BLaER1 (cell line): ENCODE data around the gene EFCAB7.

ENCODE experiments used
- H3K27ac ChIP-seq: shearing (Covaris generic); formaldehyde crosslinking; 2 replicates; pipeline ENCODE4 v1.8.1; 2022
- H3K27me3 ChIP-seq: shearing (Covaris generic); formaldehyde crosslinking; 2 replicates; pipeline ENCODE4 v1.8.1; 2022
- H3K36me3 ChIP-seq: shearing (Covaris generic); formaldehyde crosslinking; 2 replicates; pipeline ENCODE4 v1.8.1; 2022
- H3K4me1 ChIP-seq: shearing (Covaris generic); formaldehyde crosslinking; 2 replicates; pipeline ENCODE4 v1.8.1; 2022
- H3K4me2 ChIP-seq: shearing (Covaris generic); formaldehyde crosslinking; 2 replicates; pipeline ENCODE4 v1.8.1; 2022
- H3K4me3 ChIP-seq: shearing (Covaris generic); formaldehyde crosslinking; 2 replicates; pipeline ENCODE4 v1.8.1; 2022
- H3K9ac ChIP-seq: shearing (Covaris generic); formaldehyde crosslinking; 2 replicates; pipeline ENCODE4 v1.8.1; 2022
- H3K9me3 ChIP-seq: shearing (Covaris generic); formaldehyde crosslinking; 2 replicates; pipeline ENCODE4 v1.8.1; 2022
- H4K20me1 ChIP-seq: shearing (Covaris generic); formaldehyde crosslinking; 2 replicates; pipeline ENCODE4 v1.8.1; 2022
- Cebpa-rat ChIP-seq: shearing (Covaris generic); IDR thresholded peaks from 2 replicates; pipeline ENCODE4 v1.8.1; 2022

The EFCAB7 gene

DNA sequence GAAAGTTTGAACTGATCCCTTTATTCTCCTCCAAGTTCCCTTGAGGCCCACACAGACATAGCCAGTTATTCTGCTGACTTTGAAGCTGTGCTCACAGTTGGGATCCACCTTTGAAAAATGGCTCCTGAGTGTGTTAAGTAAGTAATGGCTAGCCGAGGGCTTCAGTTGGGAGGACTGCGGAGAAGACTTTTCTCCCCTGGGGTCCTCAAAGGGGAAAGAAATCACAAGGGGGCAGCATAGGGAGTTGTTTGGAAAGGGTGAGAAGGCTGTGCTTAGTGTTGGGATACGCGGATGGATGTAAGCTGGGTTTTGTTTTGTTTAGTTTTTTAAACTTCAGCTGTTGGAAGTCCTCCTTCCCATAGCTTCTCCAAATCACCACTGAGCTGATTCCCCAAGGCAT lies 78.1 kb downstream of the EFCAB7 start:
- no peak for TF ChIP-seq Cebpa-rat
- H3K4me1 ChIP-seq, result no peaks in the 10 kb centered on the region
- no peaks in the 10 kb centered on the region for H3K27me3 ChIP-seq
- H3K36me3 ChIP-seq, result peaks cover 5% of the 10 kb centered on the region; the same call in 1 of the 2 replicates
- no peak overlapping the region for H3K27ac ChIP-seq
- no peaks in the 10 kb centered on the region for H4K20me1 ChIP-seq
- H3K4me3 ChIP-seq, result no peak overlapping the region
- H3K9me3 ChIP-seq, result no peaks in the 10 kb centered on the region
- no peak overlapping the region for H3K9ac ChIP-seq
- H3K4me2 ChIP-seq, result no peak overlapping the region

- Histone ChIP-seq H3K27ac (no peak overlapping the region), H3K9ac (no peak overlapping the region), H3K36me3 (peaks cover 5% of the 10 kb centered on the region; the same call in 1 of the 2 replicates), H3K27me3 (no peaks in the 10 kb centered on the region), H3K4me3 (no peak overlapping the region), H3K4me1 (no peaks in the 10 kb centered on the region), H4K20me1 (no peaks in the 10 kb centered on the region), H3K9me3 (no peaks in the 10 kb centered on the region), H3K4me2 (no peak overlapping the region)
- no peak for TF ChIP-seq Cebpa-rat
These were observed 78.6 kb downstream of the EFCAB7 start for GRCh38 chr1:63601912-63602311.

DNA sequence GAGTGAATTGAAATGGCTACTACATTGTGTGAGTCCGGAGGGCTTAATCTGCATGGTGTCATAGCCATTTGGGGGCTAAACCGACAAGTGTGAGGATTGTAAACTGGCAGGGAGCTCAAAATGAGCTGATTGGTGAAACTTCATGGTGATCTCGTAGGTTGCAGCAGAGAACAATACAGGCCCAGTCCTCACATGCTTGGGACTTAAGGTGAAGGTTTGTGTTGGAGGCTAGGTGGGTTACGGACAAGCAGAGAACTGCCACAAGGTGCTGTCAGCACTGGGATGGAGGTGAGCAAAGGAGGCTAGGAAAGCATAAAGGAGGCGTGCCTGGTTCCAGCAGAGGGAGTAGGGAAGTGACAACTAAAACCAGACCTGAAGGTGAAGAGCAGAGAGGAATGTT lies 79.3 kb downstream of the EFCAB7 start:
- H3K4me2 ChIP-seq, result no peak overlapping the region
- H3K4me1 ChIP-seq, result no peaks in the 10 kb centered on the region
- no peaks in the 10 kb centered on the region for H3K27me3 ChIP-seq
- no peak overlapping the region for H3K9ac ChIP-seq
- no peaks in the 10 kb centered on the region for H3K9me3 ChIP-seq
- no peak overlapping the region for H3K4me3 ChIP-seq
- no peak for TF ChIP-seq Cebpa-rat
- no peak overlapping the region for H3K27ac ChIP-seq
- H4K20me1 ChIP-seq, result no peaks in the 10 kb centered on the region; the same call in 1 of the 2 replicates
- peaks cover 5% of the 10 kb centered on the region; the same call in 1 of the 2 replicates for H3K36me3 ChIP-seq

DNA sequence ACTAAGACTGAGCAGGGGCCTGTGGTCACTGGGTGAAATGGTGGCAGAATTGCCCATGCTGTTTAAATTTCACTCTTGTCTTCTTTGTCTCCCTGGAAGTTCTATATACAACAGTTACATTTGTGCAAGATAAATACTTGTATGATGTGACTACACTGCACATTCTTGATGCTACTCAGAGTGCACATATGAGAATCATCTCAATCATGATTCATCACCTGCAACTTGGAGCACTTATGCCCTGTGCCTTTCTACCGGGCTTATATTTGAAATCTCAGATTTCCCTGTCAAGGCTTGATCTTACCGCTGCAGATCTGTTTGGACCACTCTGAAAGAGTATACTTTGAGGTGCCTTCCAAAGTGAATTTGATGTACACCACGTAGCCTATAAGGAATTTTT lies 80.5 kb downstream of the EFCAB7 start:
- H3K4me2 ChIP-seq, result no peak overlapping the region
- no peaks in the 10 kb centered on the region for H3K4me1 ChIP-seq
- H3K27ac ChIP-seq, result no peak overlapping the region
- no peaks in the 10 kb centered on the region for H3K9me3 ChIP-seq
- no peaks in the 10 kb centered on the region; the same call in 1 of the 2 replicates for H4K20me1 ChIP-seq
- H3K4me3 ChIP-seq, result no peak overlapping the region
- H3K9ac ChIP-seq, result no peak overlapping the region
- no peaks in the 10 kb centered on the region for H3K27me3 ChIP-seq
- peaks cover 5% of the 10 kb centered on the region; the same call in 1 of the 2 replicates for H3K36me3 ChIP-seq
- TF ChIP-seq Cebpa-rat, result no peak

DNA sequence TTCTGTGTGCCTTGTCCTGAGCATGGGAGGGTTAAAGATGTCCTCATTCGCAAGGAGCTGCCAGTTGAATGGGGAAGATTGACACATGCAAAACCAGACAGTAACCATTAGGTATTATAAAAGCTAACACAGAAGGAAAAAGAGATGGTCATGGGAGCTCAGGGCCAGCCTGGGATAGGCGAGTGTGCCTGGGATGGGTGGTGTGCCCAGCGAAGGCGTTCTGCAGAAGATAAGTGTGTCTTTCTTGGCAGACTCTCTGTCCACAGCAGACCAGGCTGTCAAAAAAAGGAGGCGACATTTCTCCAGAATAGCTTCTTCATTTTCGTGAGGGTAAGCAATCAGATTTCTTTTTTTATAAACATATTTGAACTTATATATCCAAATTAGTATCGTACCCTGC lies 84.0 kb downstream of the EFCAB7 start:
- Histone ChIP-seq H3K4me1 (no peaks in the 10 kb centered on the region), H3K36me3 (peaks cover 8% of the 10 kb centered on the region; the same call in 1 of the 2 replicates), H3K9me3 (no peaks in the 10 kb centered on the region), H4K20me1 (no peaks in the 10 kb centered on the region; the same call in 1 of the 2 replicates), H3K27ac (no peak overlapping the region), H3K9ac (no peak overlapping the region), H3K27me3 (no peaks in the 10 kb centered on the region), H3K4me3 (no peak overlapping the region), H3K4me2 (no peak overlapping the region)
- TF ChIP-seq Cebpa-rat, result no peak

GRCh38 chr1:63611231-63611630 lies 87.9 kb downstream of the EFCAB7 start:
- H3K4me1 ChIP-seq, result no peaks in the 10 kb centered on the region; the same call in 1 of the 2 replicates
- H3K9me3 ChIP-seq, result no peaks in the 10 kb centered on the region
- no peak overlapping the region for H3K4me2 ChIP-seq
- TF ChIP-seq Cebpa-rat, result no peak
- H3K36me3 ChIP-seq, result peaks cover 8% of the 10 kb centered on the region; the same call in 1 of the 2 replicates
- no peaks in the 10 kb centered on the region for H3K27me3 ChIP-seq
- no peaks in the 10 kb centered on the region; the same call in 1 of the 2 replicates for H4K20me1 ChIP-seq
- H3K9ac ChIP-seq, result no peak overlapping the region
- no peak overlapping the region for H3K4me3 ChIP-seq
- no peak overlapping the region for H3K27ac ChIP-seq

DNA sequence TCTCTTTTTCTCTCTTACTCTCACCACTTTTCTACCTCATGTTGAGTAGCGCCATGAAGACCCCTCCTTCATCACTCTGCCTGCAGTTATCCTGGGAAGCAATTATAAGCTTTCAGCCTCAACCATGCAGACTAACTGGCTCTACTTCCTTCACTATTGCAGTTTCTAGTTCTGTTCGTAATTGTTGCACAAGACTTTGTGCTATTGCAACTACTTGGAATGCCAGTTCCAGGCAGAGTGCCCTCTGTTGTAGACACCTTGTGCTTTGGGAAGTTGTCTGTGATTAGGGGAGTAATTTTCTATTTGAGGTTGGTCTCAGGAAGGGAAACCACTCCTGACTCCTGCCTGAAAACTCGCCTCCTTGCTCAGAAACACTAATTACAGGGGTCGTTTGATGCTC lies 89.2 kb downstream of the EFCAB7 start:
- Histone ChIP-seq H3K4me2 (no peak overlapping the region), H3K4me1 (no peaks in the 10 kb centered on the region; the same call in 1 of the 2 replicates), H4K20me1 (no peaks in the 10 kb centered on the region), H3K27ac (no peak overlapping the region), H3K4me3 (no peak overlapping the region), H3K9me3 (no peaks in the 10 kb centered on the region), H3K36me3 (peaks cover 8% of the 10 kb centered on the region; the same call in 1 of the 2 replicates), H3K27me3 (no peaks in the 10 kb centered on the region), H3K9ac (no peak overlapping the region)
- no peak for TF ChIP-seq Cebpa-rat

DNA sequence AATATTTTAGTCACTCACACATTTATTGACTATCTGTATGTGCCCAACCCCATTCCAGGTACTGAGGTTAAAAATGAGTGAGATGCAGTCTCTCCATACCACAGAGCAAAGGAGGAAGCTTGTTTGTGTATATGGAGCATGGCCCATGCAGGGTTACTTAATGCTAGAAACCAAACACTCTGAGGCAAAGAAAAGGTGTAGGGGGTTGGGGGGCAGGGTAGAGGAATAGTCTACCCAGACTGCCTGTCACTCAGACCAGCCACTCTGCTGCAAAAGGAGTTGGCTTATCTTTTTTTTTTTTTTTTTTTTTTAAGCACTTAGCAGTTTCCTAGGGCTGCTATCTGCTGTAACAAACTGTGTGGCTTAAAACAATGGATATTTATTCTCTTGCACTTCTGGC lies 89.6 kb downstream of the EFCAB7 start:
- no peaks in the 10 kb centered on the region for H3K9me3 ChIP-seq
- H3K9ac ChIP-seq, result no peak overlapping the region
- H4K20me1 ChIP-seq, result no peaks in the 10 kb centered on the region
- no peaks in the 10 kb centered on the region for H3K27me3 ChIP-seq
- H3K4me1 ChIP-seq, result no peaks in the 10 kb centered on the region; the same call in 1 of the 2 replicates
- no peak overlapping the region for H3K4me3 ChIP-seq
- H3K36me3 ChIP-seq, result peaks cover 8% of the 10 kb centered on the region; the same call in 1 of the 2 replicates
- H3K27ac ChIP-seq, result no peak overlapping the region
- TF ChIP-seq Cebpa-rat, result no peak
- H3K4me2 ChIP-seq, result no peak overlapping the region

- H3K36me3 ChIP-seq, result no peaks in the 10 kb centered on the region; the same call in 1 of the 2 replicates
- no peak overlapping the region for H3K4me2 ChIP-seq
- TF ChIP-seq Cebpa-rat, result no peak
- H4K20me1 ChIP-seq, result no peaks in the 10 kb centered on the region
- H3K27ac ChIP-seq, result no peak overlapping the region
- H3K9ac ChIP-seq, result no peak overlapping the region
- no peak overlapping the region for H3K4me3 ChIP-seq
- H3K9me3 ChIP-seq, result no peaks in the 10 kb centered on the region
- H3K27me3 ChIP-seq, result no peaks in the 10 kb centered on the region
- H3K4me1 ChIP-seq, result no peaks in the 10 kb centered on the region; the same call in 1 of the 2 replicates
These were observed 92.6 kb downstream of the EFCAB7 start for GRCh38 chr1:63615768-63616420.

- Histone ChIP-seq H3K36me3 (no peaks in the 10 kb centered on the region; the same call in 1 of the 2 replicates), H3K27me3 (no peaks in the 10 kb centered on the region), H3K9me3 (no peaks in the 10 kb centered on the region), H3K9ac (no peak overlapping the region), H3K4me2 (no peak overlapping the region), H4K20me1 (no peaks in the 10 kb centered on the region), H3K4me3 (no peak overlapping the region), H3K4me1 (no peaks in the 10 kb centered on the region; the same call in 1 of the 2 replicates), H3K27ac (no peak overlapping the region)
- no peak for TF ChIP-seq Cebpa-rat
These were observed 94.1 kb downstream of the EFCAB7 start for GRCh38 chr1:63617450-63617849.
